Activated naive CD4-positive, alpha-beta T cell treated with anti-CD3 and anti-CD28 coated beads, Interleukin-2, amount 10 ng/mL, durations not matched to agents 7 days and 5 days (primary cell): ENCODE results near the gene ARRB2.

Experiments used
- CTCF ChIA-PET: fragments of 350-600 bp; sonication (Branson Sonifier 250); formaldehyde crosslinking; loops from one replicate; lab custom pipeline; 2021; ENCODE audit warnings: antibody characterized with exemption; lab: Charles Lee
- DNase-seq: peaks from one replicate; pipeline ENCODE4 v3.0.0-alpha.2; 2020
- H3K27ac Mint-ChIP-seq: one replicate; pipeline ENCODE4 v1.8.0; 2021; ENCODE audit warnings: mild to moderate bottlenecking, moderate library complexity, mixed read lengths
- H3K27me3 Mint-ChIP-seq: one replicate; pipeline ENCODE4 v1.8.0; 2021; ENCODE audit warnings: mild to moderate bottlenecking, mixed read lengths
- H3K36me3 Mint-ChIP-seq: one replicate; pipeline ENCODE4 v1.8.0; 2021; ENCODE audit warnings: mixed read lengths
- H3K4me1 Mint-ChIP-seq: one replicate; pipeline ENCODE4 v1.8.0; 2021; ENCODE audit warnings: mixed read lengths
- H3K4me3 Mint-ChIP-seq: one replicate; pipeline ENCODE4 v1.8.0; 2021; ENCODE audit warnings: mild to moderate bottlenecking, moderate library complexity, mixed read lengths
- H3K9me3 Mint-ChIP-seq: one replicate; pipeline ENCODE4 v1.8.0; 2021; ENCODE audit warnings: mixed read lengths

ARRB2 gene

DNA sequence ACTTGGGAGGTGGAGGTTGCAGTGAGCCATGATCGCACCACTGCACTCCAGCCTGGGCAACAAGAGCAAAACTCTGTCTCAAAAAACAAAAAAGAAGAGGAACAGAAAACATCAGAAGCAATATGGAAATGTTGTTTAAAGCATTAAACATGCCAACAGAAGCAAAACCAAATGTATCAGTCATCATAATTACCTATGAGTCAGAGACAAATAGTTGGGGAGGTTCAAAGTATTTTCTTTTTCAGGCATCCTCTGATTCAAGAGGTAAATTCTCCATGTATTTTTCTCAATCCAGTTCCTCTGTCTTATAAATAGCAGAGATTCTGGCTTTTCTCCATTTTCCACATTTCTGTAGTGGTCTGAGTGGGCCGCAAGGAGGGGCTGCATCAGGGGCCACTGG lies 59.2 kb downstream of the ARRB2 start:
- Mint-ChIP-seq H3K36me3 (no peaks in the 10 kb centered on the region), H3K9me3 (no peaks in the 10 kb centered on the region), H3K4me3 (no peak overlapping the region), H3K27me3 (peaks cover 45% of the 10 kb centered on the region), H3K27ac (no peak overlapping the region), H3K4me1 (peaks cover 16% of the 10 kb centered on the region)
- no peak for DNase-seq
- CTCF ChIA-PET, result no interaction called here
